HepG2 (cell line): ENCODE results near the gene MBTPS1. TPM values are rescaled to one million over a fixed set of nuclear protein-coding genes. Genes with fewer than 3 reads are reported as not detected.
A peak's percentile ranks its signal among the peaks of the same experiment; 100 is the strongest.

Experiments
- ATAC-seq: fragments of 200-7000 bp; cut with Tn5 transposase; 3 replicates; pipeline ENCODE4 v1.9.1; 2020; ENCODE audit warnings: mild to moderate bottlenecking, moderate library complexity
- BruUV-seq: library from RNA; stranded (reverse); fragments of 400-500 nt; replicated peaks from 2 replicates; lab custom pipeline; 2021; lab: Mats Ljungman, UMichigan
- CTCF ChIA-PET: fragments of 300-600 bp; formaldehyde crosslinking; extraction: SDS; loops from one replicate; lab custom pipeline; 2021; ENCODE audit warnings: low total read pairs, inconsistent platforms, low intra/inter-chr PET ratio; lab: Yijun Ruan, JAX
- POLR2A ChIA-PET: fragments of 350-600 bp; sonication (Branson Sonifier 250); formaldehyde crosslinking; loops from one replicate; lab custom pipeline; 2020; ENCODE audit warnings: antibody characterized with exemption, inconsistent platforms; lab: Yijun Ruan, JAX
- DNase-seq: peaks from one replicate; pipeline ENCODE4 v3.0.0-alpha.2; 2015; ENCODE audit warnings: low spot score
- FAIRE-seq: peaks from 3 replicates; lab custom pipeline; 2011; peaks lifted over from hg19 to GRCh38; lab: Jason Lieb, UNC
- H2AFZ ChIP-seq: one replicate; pipeline ENCODE4 v1.6.1; 2011; ENCODE audit warnings: low read length, inconsistent platforms
- H3K27ac ChIP-seq: fragments of 300-600 bp; 3 replicates; pipeline ENCODE4 v1.8.0; 2011; ENCODE audit warnings: mixed run types, mild to moderate bottlenecking, mixed read lengths, low read length, inconsistent platforms; ENCODE audit not compliant: insufficient read depth; ENCODE audit errors: extremely low read length
- H3K27me3 ChIP-seq, 2 experiments: fragments of 200-600 bp in 1 of 2; 2 replicates in 1 of 2; 3 replicates in 1 of 2; pipeline versions ENCODE4 v1.6.0 to v1.8.0; 2011; ENCODE audit warnings: low read length in 2 of 2, mild to moderate bottlenecking in 2 of 2, moderate library complexity in 2 of 2, inconsistent platforms in 1 of 2; ENCODE audit not compliant: insufficient read depth in 2 of 2, control insufficient read depth in 1 of 2
- H3K36me3 ChIP-seq, 2 experiments: fragments of 200-600 bp in 1 of 2; replicated peaks in 1 of 2; 2 replicates in 1 of 2; 3 replicates in 1 of 2; pipeline versions ENCODE4 v1.5.1 to v1.8.0; 2011; ENCODE audit warnings: low read length in 2 of 2, inconsistent platforms in 1 of 2; ENCODE audit not compliant: insufficient read depth in 2 of 2, control insufficient read depth in 1 of 2
- H3K4me1 ChIP-seq: 2 replicates; pipeline ENCODE4 v1.5.1; 2012; ENCODE audit warnings: low read length, inconsistent platforms; ENCODE audit not compliant: insufficient read depth
- H3K4me2 ChIP-seq: 2 replicates; pipeline ENCODE4 v1.6.0; 2011; ENCODE audit warnings: low read depth, low read length, inconsistent platforms
- H3K4me3 ChIP-seq, 3 experiments: fragments of 200-600 bp in 1 of 3; sonication (generic), shearing (Covaris generic) in 1 of 3; replicated peaks in 1 of 3; 2 replicates each; pipeline ENCODE4 v1.5.1; 2011 to 2016; ENCODE audit warnings: low read length in 3 of 3, inconsistent platforms in 2 of 3, low read depth in 2 of 3, mild to moderate bottlenecking in 2 of 3, control low read depth in 1 of 3, mixed read lengths in 1 of 3; ENCODE audit not compliant: insufficient read depth in 1 of 3
- H3K79me2 ChIP-seq: one replicate; pipeline ENCODE4 v1.6.1; 2011; ENCODE audit warnings: low read length, inconsistent platforms; ENCODE audit not compliant: insufficient read depth
- H3K9ac ChIP-seq: 2 replicates; pipeline ENCODE4 v1.6.0; 2011; ENCODE audit warnings: mild to moderate bottlenecking, low read depth, low read length, inconsistent platforms; ENCODE audit not compliant: insufficient read depth
- H3K9me3 ChIP-seq: 2 replicates; pipeline ENCODE4 v1.5.1; 2012; ENCODE audit warnings: mild to moderate bottlenecking, low read length
- H4K20me1 ChIP-seq: 2 replicates; pipeline ENCODE4 v1.6.0; 2011; ENCODE audit warnings: inconsistent platforms, mild to moderate bottlenecking, low read length, moderate library complexity; ENCODE audit not compliant: insufficient read depth
- FOSL2 ChIP-seq: sonication (generic); formaldehyde crosslinking; IDR thresholded peaks from 2 replicates; pipeline ENCODE4 v1.4.0; 2020; ENCODE audit warnings: missing genetic modification reagents
- NONO ChIP-seq, 2 experiments: fragments of 450-650 bp in 1 of 2; sonication (generic) in 1 of 2; formaldehyde crosslinking in 1 of 2; IDR thresholded peaks in 1 of 2; conservative IDR thresholded peaks in 1 of 2; 2 replicates each; pipeline versions ENCODE4 v1.6.1 to v1.8.0; 2017 to 2022; ENCODE audit warnings: mild to moderate bottlenecking in 1 of 2, missing genetic modification reagents in 1 of 2, moderate library complexity in 1 of 2
- RARA ChIP-seq: IDR thresholded peaks from 2 replicates; pipeline ENCODE4 v1.6.1; 2016; ENCODE audit warnings: missing genetic modification reagents, missing compliant biosample characterization
- RXRA ChIP-seq: sonication (generic); formaldehyde crosslinking; IDR thresholded peaks from 2 replicates; pipeline ENCODE4 v1.5.1; 2020; ENCODE audit warnings: missing genetic modification reagents
- SMAD3 ChIP-seq: sonication (generic); formaldehyde crosslinking; IDR thresholded peaks from 2 replicates; pipeline ENCODE4 v1.4.0; 2020; ENCODE audit warnings: missing genetic modification reagents
- SOX6 ChIP-seq, 2 experiments: fragments of 450-650 bp in 1 of 2; sonication (generic) in 1 of 2; formaldehyde crosslinking in 1 of 2; IDR thresholded peaks; 2 replicates each; pipeline versions ENCODE4 v1.4.0 to v1.6.1; 2017 to 2020; ENCODE audit warnings: antibody characterized with exemption in 1 of 2, mild to moderate bottlenecking in 1 of 2, missing genetic modification reagents in 1 of 2
- ZFP36L2 ChIP-seq: sonication (generic); formaldehyde crosslinking; IDR thresholded peaks from 2 replicates; pipeline ENCODE4 v1.4.0; 2020; ENCODE audit warnings: missing genetic modification reagents
- ZNF333 ChIP-seq: sonication (generic); formaldehyde crosslinking; IDR thresholded peaks from 2 replicates; pipeline ENCODE4 v1.4.0; 2020; ENCODE audit warnings: mild to moderate bottlenecking, missing genetic modification reagents, borderline replicate concordance
- ZNF563 ChIP-seq: sonication (generic); formaldehyde crosslinking; IDR thresholded peaks from 2 replicates; pipeline ENCODE4 v1.8.0; 2022; ENCODE audit warnings: mild to moderate bottlenecking, moderate library complexity, missing genetic modification reagents
- ZNF670 ChIP-seq: sonication (generic); formaldehyde crosslinking; IDR thresholded peaks from 2 replicates; pipeline ENCODE4 v1.8.0; 2022; ENCODE audit warnings: mild to moderate bottlenecking, missing genetic modification reagents, borderline replicate concordance
- ZSCAN29 ChIP-seq: sonication (generic); formaldehyde crosslinking; conservative IDR thresholded peaks from 2 replicates; pipeline ENCODE4 v1.4.0; 2020; ENCODE audit warnings: mild to moderate bottlenecking, missing genetic modification reagents
- WGBS: methylation state at CpG from one replicate; pipeline ENCODE4 v1.1.6; 2017; ENCODE audit warnings: low lambda C conversion rate; 5-methylcytosine and 5-hydroxymethylcytosine counted together
- in situ Hi-C: cut with HindIII; loops from 2 replicates; pipeline ENCODE4 v1.10.0; 2017; ENCODE audit warnings: low pct_unique_long_range_greater_than_20kb; ENCODE audit not compliant: extremely low pct_ligation_motif_present
- intact Hi-C: fragments of 100-400 bp; cut with micrococcal nuclease; formaldehyde crosslinking; loops from one replicate; pipeline ENCODE4 v1.10.0; 2022; ENCODE audit not compliant: unreplicated experiment
- polyA plus RNA-seq, 8 experiments: library from polyadenylated mRNA; depleted of rRNA in 3 of 8; stranded (reverse) in 7 of 8; unstranded in 1 of 8; fragments of >200 nt; fragmentation: Illumina TruSeq in 4 of 8; extraction: Trizol in 4 of 8; gene quantifications; 2 replicates each; pipeline versions ENCODE4 v1.2.1 to v1.2.3, GENCODE V29; 2011 to 2016; ENCODE audit warnings: low read depth in 4 of 8, missing spikeins in 1 of 8, mixed read lengths in 1 of 8; ENCODE audit not compliant: insufficient read depth in 1 of 8
- total RNA-seq, 5 experiments: library from RNA; depleted of rRNA; stranded (reverse); fragments of >200 nt; fragmentation: Illumina TruSeq; extraction: Trizol; gene quantifications; 2 replicates each; pipeline ENCODE4 v1.2.3, GENCODE V29; 2016; ENCODE audit warnings: low read depth in 1 of 5
- TF ChIP-seq, protein P1 (sequence below), 2 experiments: fragments of 450-650 bp in 1 of 2; sonication (generic) in 1 of 2; formaldehyde crosslinking; IDR thresholded peaks; 2 replicates each; pipeline versions ENCODE4 v1.5.0 to v1.8.0; 2020 to 2022; ENCODE audit warnings: mild to moderate bottlenecking in 1 of 2, missing genetic modification reagents in 1 of 2
- TF ChIP-seq, protein P2 (sequence below): sonication (generic); IDR thresholded peaks from 2 replicates; pipeline ENCODE4 v1.6.1; 2016; ENCODE audit warnings: low read depth, borderline replicate concordance
- TF ChIP-seq, protein P3 (sequence below): sonication (generic); formaldehyde crosslinking; IDR thresholded peaks from 2 replicates; pipeline ENCODE4 v1.4.0; 2020; ENCODE audit warnings: missing genetic modification reagents, borderline replicate concordance
- TF ChIP-seq, protein P4 (sequence below): sonication (generic); formaldehyde crosslinking; IDR thresholded peaks from 2 replicates; pipeline ENCODE4 v1.5.1; 2020; ENCODE audit warnings: mild to moderate bottlenecking, missing genetic modification reagents, moderate library complexity

The MBTPS1 gene
- total and polyA plus RNA-seq, 2 of the 13 experiments (the other 11 are each of a cell fraction or from before 2014, with no cell fraction given): 56.7 to 91.3 TPM

DNA sequence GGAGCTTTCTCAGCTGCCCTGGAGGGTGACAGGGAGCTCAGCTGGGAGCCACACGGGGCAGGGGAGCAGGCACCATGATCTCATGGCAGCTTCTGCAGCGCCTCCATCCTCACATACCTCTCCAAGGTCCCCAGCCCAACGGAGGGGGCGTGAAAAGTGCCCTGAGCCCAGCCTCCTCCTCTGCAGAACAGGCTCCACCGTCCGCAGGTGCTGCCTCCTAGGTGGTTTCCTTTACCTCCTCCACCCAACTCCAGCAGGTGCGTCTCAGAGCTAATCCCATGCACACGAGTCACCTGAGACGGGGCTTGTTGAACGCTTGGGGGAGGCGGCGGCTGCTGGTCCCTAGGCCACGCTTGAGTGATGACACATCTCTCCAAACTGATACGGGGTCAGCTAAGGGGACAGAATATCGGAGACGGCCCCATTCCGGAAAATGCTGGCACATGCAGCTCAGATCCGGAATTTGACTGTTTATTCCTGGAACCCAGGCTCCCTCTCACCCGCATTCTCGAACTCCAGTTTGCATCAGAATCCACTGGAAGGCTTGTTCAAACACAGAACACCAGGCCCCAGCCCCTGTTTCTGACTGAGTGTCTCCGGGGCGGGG is 73.8 kb downstream of the MBTPS1 start:
- Histone ChIP-seq H3K9me3 (no peaks in the 10 kb centered on the region), H3K4me1 (peaks cover 26% of the 10 kb centered on the region), H3K4me3 (peak overlapping the region in 2 of 3 experiments; percentile 19 to 47; a peak in 2 of 6 replicates), H3K27ac (no peak overlapping the region), H3K27me3 (peaks cover 2 to 45% of the 10 kb centered on the region in 2 experiments; a peak in 3 of 5 replicates), H3K9ac (no peak overlapping the region), H3K4me2 (peak overlapping the region; percentile 63), H2AFZ (no peak overlapping the region), H3K79me2 (no peaks in the 10 kb centered on the region), H3K36me3 (no peaks in the 10 kb centered on the region), H4K20me1 (no peaks in the 10 kb centered on the region)
- CTCF ChIA-PET: interaction anchor here (1.9 kb wide), 1 partner anchor 116 kb away, joined by 13 read pairs; no protein-coding TSS in a partner anchor
- FAIRE-seq: no peak
- no peak for DNase-seq
- in situ Hi-C loops (loop anchor here (5.0 to 10.0 kb wide), 3 partner anchors 86 to 218 kb away; no protein-coding TSS in a partner anchor), intact Hi-C loops (loop anchor here (5.0 kb wide), 1 partner anchor 71 kb away; no protein-coding TSS in a partner anchor)
- no TSS peak for BruUV-seq
- 0% methylated on average over 12 of the region's 22 CpGs for WGBS
- POLR2A ChIA-PET: interaction anchor here (1.2 to 2.9 kb wide), 5 partner anchors 29 to 89 kb away, joined by 3 to 13 read pairs (median 4); partner anchors contain the start of gene OSGIN1
- peak; percentile 20 for ATAC-seq
- TF ChIP-seq ZNF333 (no peak), NONO (IDR thresholded peaks at IDR 0.05) (no peak), NONO (CRISPR knock-in tag; conservative IDR thresholded peaks at IDR 0.05) (0 out of 2 replicates have a peak, but pooled peaks have one; percentile 8), ZFP36L2 (CRISPR knock-in tag) (no peak), SMAD3 (CRISPR knock-in tag) (no peak), RARA (CRISPR knock-in tag) (peak; percentile 26; the same call in 1 of the 2 replicates), SOX6 (IDR thresholded peaks at IDR 0.05) (no peak), SOX6 (CRISPR knock-in tag; IDR thresholded peaks at IDR 0.05) (peak; percentile 31), FOSL2 (CRISPR knock-in tag) (peak; percentile 43), ZNF563 (CRISPR knock-in tag) (peak; percentile 21; the same call in 1 of the 2 replicates), ZNF670 (CRISPR knock-in tag) (0 out of 2 replicates have a peak, but pooled peaks have one; percentile 42), ZSCAN29 (CRISPR knock-in tag) (no peak), RXRA (CRISPR knock-in tag) (peak; percentile 31; the same call in 1 of the 2 replicates)
- TF ChIP-seq, protein P1, sequence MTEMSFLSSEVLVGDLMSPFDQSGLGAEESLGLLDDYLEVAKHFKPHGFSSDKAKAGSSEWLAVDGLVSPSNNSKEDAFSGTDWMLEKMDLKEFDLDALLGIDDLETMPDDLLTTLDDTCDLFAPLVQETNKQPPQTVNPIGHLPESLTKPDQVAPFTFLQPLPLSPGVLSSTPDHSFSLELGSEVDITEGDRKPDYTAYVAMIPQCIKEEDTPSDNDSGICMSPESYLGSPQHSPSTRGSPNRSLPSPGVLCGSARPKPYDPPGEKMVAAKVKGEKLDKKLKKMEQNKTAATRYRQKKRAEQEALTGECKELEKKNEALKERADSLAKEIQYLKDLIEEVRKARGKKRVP (CRISPR knock-in tag; IDR thresholded peaks at IDR 0.05): peak in 1 of 2 experiments; percentile 90; a peak in 2 of 4 replicates
- TF ChIP-seq, protein P2, sequence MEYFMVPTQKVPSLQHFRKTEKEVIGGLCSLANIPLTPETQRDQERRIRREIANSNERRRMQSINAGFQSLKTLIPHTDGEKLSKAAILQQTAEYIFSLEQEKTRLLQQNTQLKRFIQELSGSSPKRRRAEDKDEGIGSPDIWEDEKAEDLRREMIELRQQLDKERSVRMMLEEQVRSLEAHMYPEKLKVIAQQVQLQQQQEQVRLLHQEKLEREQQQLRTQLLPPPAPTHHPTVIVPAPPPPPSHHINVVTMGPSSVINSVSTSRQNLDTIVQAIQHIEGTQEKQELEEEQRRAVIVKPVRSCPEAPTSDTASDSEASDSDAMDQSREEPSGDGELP: peak; percentile 39; the same call in 1 of the 2 replicates
- TF ChIP-seq, protein P3, sequence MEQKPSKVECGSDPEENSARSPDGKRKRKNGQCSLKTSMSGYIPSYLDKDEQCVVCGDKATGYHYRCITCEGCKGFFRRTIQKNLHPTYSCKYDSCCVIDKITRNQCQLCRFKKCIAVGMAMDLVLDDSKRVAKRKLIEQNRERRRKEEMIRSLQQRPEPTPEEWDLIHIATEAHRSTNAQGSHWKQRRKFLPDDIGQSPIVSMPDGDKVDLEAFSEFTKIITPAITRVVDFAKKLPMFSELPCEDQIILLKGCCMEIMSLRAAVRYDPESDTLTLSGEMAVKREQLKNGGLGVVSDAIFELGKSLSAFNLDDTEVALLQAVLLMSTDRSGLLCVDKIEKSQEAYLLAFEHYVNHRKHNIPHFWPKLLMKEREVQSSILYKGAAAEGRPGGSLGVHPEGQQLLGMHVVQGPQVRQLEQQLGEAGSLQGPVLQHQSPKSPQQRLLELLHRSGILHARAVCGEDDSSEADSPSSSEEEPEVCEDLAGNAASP (CRISPR knock-in tag): peak; percentile 60; the same call in 1 of the 2 replicates
- TF ChIP-seq, protein P4, sequence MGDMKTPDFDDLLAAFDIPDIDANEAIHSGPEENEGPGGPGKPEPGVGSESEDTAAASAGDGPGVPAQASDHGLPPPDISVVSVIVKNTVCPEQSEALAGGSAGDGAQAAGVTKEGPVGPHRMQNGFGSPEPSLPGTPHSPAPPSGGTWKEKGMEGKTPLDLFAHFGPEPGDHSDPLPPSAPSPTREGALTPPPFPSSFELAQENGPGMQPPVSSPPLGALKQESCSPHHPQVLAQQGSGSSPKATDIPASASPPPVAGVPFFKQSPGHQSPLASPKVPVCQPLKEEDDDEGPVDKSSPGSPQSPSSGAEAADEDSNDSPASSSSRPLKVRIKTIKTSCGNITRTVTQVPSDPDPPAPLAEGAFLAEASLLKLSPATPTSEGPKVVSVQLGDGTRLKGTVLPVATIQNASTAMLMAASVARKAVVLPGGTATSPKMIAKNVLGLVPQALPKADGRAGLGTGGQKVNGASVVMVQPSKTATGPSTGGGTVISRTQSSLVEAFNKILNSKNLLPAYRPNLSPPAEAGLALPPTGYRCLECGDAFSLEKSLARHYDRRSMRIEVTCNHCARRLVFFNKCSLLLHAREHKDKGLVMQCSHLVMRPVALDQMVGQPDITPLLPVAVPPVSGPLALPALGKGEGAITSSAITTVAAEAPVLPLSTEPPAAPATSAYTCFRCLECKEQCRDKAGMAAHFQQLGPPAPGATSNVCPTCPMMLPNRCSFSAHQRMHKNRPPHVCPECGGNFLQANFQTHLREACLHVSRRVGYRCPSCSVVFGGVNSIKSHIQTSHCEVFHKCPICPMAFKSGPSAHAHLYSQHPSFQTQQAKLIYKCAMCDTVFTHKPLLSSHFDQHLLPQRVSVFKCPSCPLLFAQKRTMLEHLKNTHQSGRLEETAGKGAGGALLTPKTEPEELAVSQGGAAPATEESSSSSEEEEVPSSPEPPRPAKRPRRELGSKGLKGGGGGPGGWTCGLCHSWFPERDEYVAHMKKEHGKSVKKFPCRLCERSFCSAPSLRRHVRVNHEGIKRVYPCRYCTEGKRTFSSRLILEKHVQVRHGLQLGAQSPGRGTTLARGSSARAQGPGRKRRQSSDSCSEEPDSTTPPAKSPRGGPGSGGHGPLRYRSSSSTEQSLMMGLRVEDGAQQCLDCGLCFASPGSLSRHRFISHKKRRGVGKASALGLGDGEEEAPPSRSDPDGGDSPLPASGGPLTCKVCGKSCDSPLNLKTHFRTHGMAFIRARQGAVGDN: 0 out of 2 replicates have a peak, but pooled peaks have one; percentile 19
